SK-N-SH (cell line): ENCODE results near the gene CNNM1. TPM values are rescaled to one million over a fixed set of nuclear protein-coding genes. Genes with fewer than 3 reads are reported as not detected.

Experiments
- CHD2 ChIP-seq: fragments of 150-350 bp; IDR thresholded peaks from 2 replicates; pipeline ENCODE4 v1.6.1; 2018; ENCODE audit warnings: low read length; ENCODE audit not compliant: partially characterized antibody
- FOXJ3 ChIP-seq: sonication (generic); formaldehyde crosslinking; IDR thresholded peaks from 2 replicates; pipeline ENCODE4 v1.5.1; 2020; ENCODE audit warnings: mild to moderate bottlenecking, missing genetic modification reagents
- FOXM1 ChIP-seq: IDR thresholded peaks from 2 replicates; pipeline ENCODE4 v1.4.0; 2012; ENCODE audit warnings: low read depth, mild to moderate bottlenecking
- GATA2 ChIP-seq: sonication (generic); formaldehyde crosslinking; IDR thresholded peaks from 2 replicates; pipeline ENCODE4 v1.5.0; 2020; ENCODE audit warnings: mild to moderate bottlenecking, missing genetic modification reagents
- MXI1 ChIP-seq: IDR thresholded peaks from 2 replicates; pipeline ENCODE4 v1.6.1; 2012; ENCODE audit warnings: mild to moderate bottlenecking, low read depth, low read length, improper control_type of control experiment
- NRF1 ChIP-seq: IDR thresholded peaks from 2 replicates; pipeline ENCODE4 v1.6.1; 2012; ENCODE audit warnings: low read depth, mild to moderate bottlenecking, low read length
- REST ChIP-seq: IDR thresholded peaks from 2 replicates; pipeline ENCODE4 v1.6.1; 2012; ENCODE audit warnings: mild to moderate bottlenecking, low read depth, low read length, moderate library complexity
- RFX5 ChIP-seq: IDR thresholded peaks from 2 replicates; pipeline ENCODE4 v1.6.1; 2012; ENCODE audit warnings: mild to moderate bottlenecking, improper control_type of control experiment, low read length
- RXRA ChIP-seq: IDR thresholded peaks from 2 replicates; pipeline ENCODE4 v1.4.0; 2012; ENCODE audit warnings: low read depth, mild to moderate bottlenecking, borderline replicate concordance
- SMC3 ChIP-seq: IDR thresholded peaks from 2 replicates; pipeline ENCODE4 v1.6.1; 2012; ENCODE audit warnings: low read depth, low read length, improper control_type of control experiment
- TEAD4 ChIP-seq: IDR thresholded peaks from 2 replicates; pipeline ENCODE4 v1.4.0; 2012; ENCODE audit warnings: mild to moderate bottlenecking, borderline replicate concordance; ENCODE audit not compliant: insufficient read depth
- USF1 ChIP-seq: IDR thresholded peaks from 2 replicates; pipeline ENCODE4 v1.4.0; 2012; ENCODE audit warnings: low read depth, borderline replicate concordance
- USF2 ChIP-seq: fragments of 150-350 bp; IDR thresholded peaks from 2 replicates; pipeline ENCODE4 v1.6.1; 2017; ENCODE audit warnings: antibody characterized with exemption, low read length, low read depth, borderline replicate concordance
- polyA plus RNA-seq, 3 experiments: library from polyadenylated mRNA; depleted of rRNA; stranded (reverse); fragments of >200 nt; gene quantifications; 2 replicates each; pipeline ENCODE4 v1.2.3, GENCODE V29; 2012
- TF ChIP-seq, protein P1 (sequence below): IDR thresholded peaks from 2 replicates; pipeline ENCODE4; 2012
- TF ChIP-seq, protein P2 (sequence below): IDR thresholded peaks from 2 replicates; pipeline ENCODE4 v1.4.0; 2012; ENCODE audit warnings: low read depth, borderline replicate concordance

Gene CNNM1
- polyA plus RNA-seq, 1 of the 3 experiments (the other 2 are of a cell fraction): 0.12 TPM

- TF ChIP-seq USF1: no peak
- no peak for TF ChIP-seq FOXM1
- TF ChIP-seq, protein P1, sequence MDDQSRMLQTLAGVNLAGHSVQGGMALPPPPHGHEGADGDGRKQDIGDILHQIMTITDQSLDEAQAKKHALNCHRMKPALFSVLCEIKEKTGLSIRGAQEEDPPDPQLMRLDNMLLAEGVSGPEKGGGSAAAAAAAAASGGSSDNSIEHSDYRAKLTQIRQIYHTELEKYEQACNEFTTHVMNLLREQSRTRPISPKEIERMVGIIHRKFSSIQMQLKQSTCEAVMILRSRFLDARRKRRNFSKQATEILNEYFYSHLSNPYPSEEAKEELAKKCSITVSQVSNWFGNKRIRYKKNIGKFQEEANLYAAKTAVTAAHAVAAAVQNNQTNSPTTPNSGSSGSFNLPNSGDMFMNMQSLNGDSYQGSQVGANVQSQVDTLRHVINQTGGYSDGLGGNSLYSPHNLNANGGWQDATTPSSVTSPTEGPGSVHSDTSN: peak; percentile 95
- TF ChIP-seq FOXJ3: no peak
- peak; percentile 46; the same call in 1 of the 2 replicates for TF ChIP-seq NRF1
- TF ChIP-seq REST: no peak
- TF ChIP-seq SMC3: no peak
- TF ChIP-seq CHD2: peak; percentile 84
- no peak for TF ChIP-seq GATA2 (CRISPR knock-in tag)
- peak; percentile 97 for TF ChIP-seq RFX5
- no peak for TF ChIP-seq TEAD4
- TF ChIP-seq, protein P2, sequence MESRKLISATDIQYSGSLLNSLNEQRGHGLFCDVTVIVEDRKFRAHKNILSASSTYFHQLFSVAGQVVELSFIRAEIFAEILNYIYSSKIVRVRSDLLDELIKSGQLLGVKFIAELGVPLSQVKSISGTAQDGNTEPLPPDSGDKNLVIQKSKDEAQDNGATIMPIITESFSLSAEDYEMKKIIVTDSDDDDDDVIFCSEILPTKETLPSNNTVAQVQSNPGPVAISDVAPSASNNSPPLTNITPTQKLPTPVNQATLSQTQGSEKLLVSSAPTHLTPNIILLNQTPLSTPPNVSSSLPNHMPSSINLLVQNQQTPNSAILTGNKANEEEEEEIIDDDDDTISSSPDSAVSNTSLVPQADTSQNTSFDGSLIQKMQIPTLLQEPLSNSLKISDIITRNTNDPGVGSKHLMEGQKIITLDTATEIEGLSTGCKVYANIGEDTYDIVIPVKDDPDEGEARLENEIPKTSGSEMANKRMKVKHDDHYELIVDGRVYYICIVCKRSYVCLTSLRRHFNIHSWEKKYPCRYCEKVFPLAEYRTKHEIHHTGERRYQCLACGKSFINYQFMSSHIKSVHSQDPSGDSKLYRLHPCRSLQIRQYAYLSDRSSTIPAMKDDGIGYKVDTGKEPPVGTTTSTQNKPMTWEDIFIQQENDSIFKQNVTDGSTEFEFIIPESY: no peak
- TF ChIP-seq USF2: no peak
- TF ChIP-seq MXI1: no peak
- no peak for TF ChIP-seq RXRA
These were observed 101.5 kb downstream of the CNNM1 start, which contains the start of gene GOT1 (continued) for GRCh38 chr10:99430451-99431189.
